ENCODE data around the gene PEX10. TPM values are rescaled to one million over a fixed set of nuclear protein-coding genes. Genes with fewer than 3 reads are reported as not detected.

PEX10 gene
- total and polyA plus RNA-seq, 2 of the 8 experiments (the other 6 are each of a cell fraction or from before 2014, with no cell fraction given) = 24.3 to 26.9 TPM

- H2AFZ ChIP-seq (ENCODE audit: low read length) = no peak overlapping the region
- H2BK15ac ChIP-seq (ENCODE audit: low read length) = no peak overlapping the region
- H4K91ac ChIP-seq (replicated peaks; ENCODE audit: insufficient read length, low read length) = no peak overlapping the region
- H3K36me3 ChIP-seq (ENCODE audit: control insufficient read depth in 2 of 4, insufficient read depth in 4 of 4, low read length in 3 of 4) = peaks cover 3 to 24% (median 10%) of the 10 kb centered on the region in 4 experiments; a peak in 6 of 8 replicates
- H4K8ac ChIP-seq (ENCODE audit: extremely low read depth, insufficient read depth, low read length) = no peak overlapping the region
- no peak overlapping the region for H3K56ac ChIP-seq (replicated peaks; ENCODE audit: insufficient read length, low read depth, low read length)
- H3K27me3 ChIP-seq (replicated peaks in 1 of 4; ENCODE audit: control insufficient read depth in 3 of 4, extremely low read depth in 1 of 4, insufficient read depth in 3 of 4, low read length in 3 of 4) = no peaks in the 10 kb centered on the region
- H3K4me2 ChIP-seq (ENCODE audit: insufficient read depth in 1 of 2, low read depth in 2 of 2, low read length in 2 of 2) = no peak overlapping the region
- no peak overlapping the region for H3K9ac ChIP-seq (replicated peaks in 1 of 4; ENCODE audit: extremely low read depth in 1 of 4, low read depth in 3 of 4, low read length in 3 of 4)
- H3K79me1 ChIP-seq (ENCODE audit: low read depth, low read length) = peaks cover 12% of the 10 kb centered on the region
- POLR2A ChIA-PET (ENCODE audit: partially characterized antibody) = interaction anchor here (1.1 to 4.1 kb wide), 3 partner anchors 9 to 48 kb away, joined by 3 to 29 read pairs (median 5); no protein-coding TSS in a partner anchor
- no peak overlapping the region for H2AK5ac ChIP-seq (ENCODE audit: low read depth, low read length)
- no peak overlapping the region for H3K23ac ChIP-seq (ENCODE audit: insufficient read length)
- H3K18ac ChIP-seq (ENCODE audit: extremely low read depth, low read length) = no peak overlapping the region
- peaks cover 6% of the 10 kb centered on the region; the same call in 1 of the 2 replicates for H3K23me2 ChIP-seq (ENCODE audit: low read depth, low read length)
- CTCF ChIA-PET (ENCODE audit: partially characterized antibody) = interaction anchor here (1.5 to 2.7 kb wide), 2 partner anchors 11 to 13 kb away, joined by 4 to 18 read pairs; no protein-coding TSS in a partner anchor
- H3K79me2 ChIP-seq (ENCODE audit: control insufficient read depth in 1 of 2, insufficient read depth in 2 of 2, low read length in 2 of 2) = peaks cover 4 to 36% of the 10 kb centered on the region in 2 experiments; a peak in 3 of 4 replicates
- DNase-seq (ENCODE audit: low read depth in 1 of 2, low spot score in 2 of 2) (no peak), FAIRE-seq (no peak)
- no peaks in the 10 kb centered on the region for H3K9me3 ChIP-seq (ENCODE audit: insufficient read depth in 2 of 2, low read depth in 1 of 2, low read length in 1 of 2)
- WGBS, 2 experiments (ENCODE audit: extremely low coverage in 1 of 2, insufficient coverage in 1 of 2, insufficient read length in 1 of 2, insufficient replicate concordance in 2 of 2, low coverage in 1 of 2, low lambda C conversion rate in 2 of 2, missing lambda C conversion rate in 1 of 2) = 95% methylated on average over 7 of the region's 7 CpGs; no CpG with 5 or more reads in 1 of the 2 experiments
- H2BK120ac ChIP-seq (replicated peaks; ENCODE audit: low read depth, low read length) = no peak overlapping the region
- no peak overlapping the region for H4K5ac ChIP-seq (ENCODE audit: insufficient read length, low read depth, low read length)
- no peak overlapping the region for H2BK12ac ChIP-seq (ENCODE audit: low read depth, low read length)
- no peak overlapping the region for H3K14ac ChIP-seq (ENCODE audit: insufficient read length)
- peaks cover 0 to 9% (median 2%) of the 10 kb centered on the region in 4 experiments; a peak in 6 of 7 replicates for H3K4me1 ChIP-seq (replicated peaks in 1 of 4; ENCODE audit: control insufficient read depth in 3 of 4, insufficient read depth in 4 of 4, low read length in 3 of 4)
- peaks cover 4 to 12% of the 10 kb centered on the region in 2 experiments for H4K20me1 ChIP-seq (replicated peaks in 1 of 2; ENCODE audit: control insufficient read depth in 1 of 2, insufficient read depth in 2 of 2, low read length in 2 of 2)
- H2BK20ac ChIP-seq (ENCODE audit: low read length) = no peak overlapping the region
- H3K27ac ChIP-seq (ENCODE audit: low read depth, low read length) = no peak overlapping the region
- H2BK5ac ChIP-seq (ENCODE audit: low read depth, low read length) = no peak overlapping the region
- H3K4ac ChIP-seq (replicated peaks; ENCODE audit: insufficient read length, low read depth, low read length) = no peak overlapping the region
- no peak overlapping the region for H3K4me3 ChIP-seq (ENCODE audit: extremely low read depth in 1 of 4, insufficient read depth in 2 of 4, low read depth in 3 of 4, low read length in 4 of 4)
- TF ChIP-seq SIX5 (IDR thresholded peaks at IDR 0.05; ENCODE audit: low read depth, low read length) = no peak
- TF ChIP-seq NANOG (IDR thresholded peaks at IDR 0.05; ENCODE audit: insufficient read depth, low read depth, low read length, poor library complexity, severe bottlenecking) = no peak
- TF ChIP-seq HDAC6 (IDR thresholded peaks at IDR 0.05; ENCODE audit: low read depth, low read length) = no peak
- TF ChIP-seq TBP (IDR thresholded peaks at IDR 0.05; ENCODE audit: low read depth, low read length) = no peak
- no peak for TF ChIP-seq ATF3 (IDR thresholded peaks at IDR 0.05; ENCODE audit: insufficient read depth, low read depth, low read length)
- TF ChIP-seq BCL11A (IDR thresholded peaks at IDR 0.05; ENCODE audit: low read depth in 2 of 2, low read length in 2 of 2) = no peak
- TF ChIP-seq POU5F1 (IDR thresholded peaks at IDR 0.05; ENCODE audit: low read depth, low read length) = no peak
- TF ChIP-seq CHD2 (IDR thresholded peaks at IDR 0.05; ENCODE audit: low read length) = no peak
- TF ChIP-seq ASH2L (IDR thresholded peaks at IDR 0.05; ENCODE audit: low read length) = no peak
- no peak for TF ChIP-seq CBX5 (IDR thresholded peaks at IDR 0.05; ENCODE audit: low read depth, low read length)
- TF ChIP-seq JUN (IDR thresholded peaks at IDR 0.05; ENCODE audit: low read depth, low read length) = no peak
- no peak for TF ChIP-seq SP2 (IDR thresholded peaks at IDR 0.05; ENCODE audit: low read length)
- no peak for TF ChIP-seq TAF1 (IDR thresholded peaks at IDR 0.05; ENCODE audit: low read depth, low read length)
- no peak for TF ChIP-seq BACH1 (IDR thresholded peaks at IDR 0.05; ENCODE audit: low read length)
- no peak for TF ChIP-seq YY1 (IDR thresholded peaks at IDR 0.05; ENCODE audit: low read depth, low read length)
These were observed 18.1 kb downstream of the PEX10 start for GRCh38 chr1:2394220-2394619.

All from H1 (cell line).